ENCODE results near the gene PEX14. TPM values are rescaled to one million over a fixed set of nuclear protein-coding genes. Genes with fewer than 3 reads are reported as not detected.

Gene PEX14
- total RNA-seq, 2 experiments from 2014 or later, result 13.3 to 14.8 TPM

GRCh38 chr1:10638559-10639005 lies 163.8 kb downstream of the PEX14 start:
- POLR2A ChIA-PET, result no interaction called here
- H3K4me1 Mint-ChIP-seq (ENCODE audit: low read depth), result no peaks in the 10 kb centered on the region
- H3K9me3 ChIP-seq (ENCODE audit: control insufficient read depth in 1 of 2, insufficient read depth in 1 of 2, low read length in 2 of 2), result peaks cover 0 to 10% of the 10 kb centered on the region in 2 experiments
- TF ChIP-seq CTCF (IDR thresholded peaks at IDR 0.05), result no peak
- H3K27ac Mint-ChIP-seq, result no peak overlapping the region
- H3K27me3 ChIP-seq (ENCODE audit: control insufficient read depth in 1 of 2, insufficient read depth in 2 of 2, low read length in 2 of 2), result no peaks in the 10 kb centered on the region
- ATAC-seq (ENCODE audit: poor library complexity), result peak; percentile 21
- no peaks in the 10 kb centered on the region for H3K27me3 Mint-ChIP-seq
- no peaks in the 10 kb centered on the region for H3K36me3 ChIP-seq (ENCODE audit: insufficient read depth, low read length)
- no peak overlapping the region for H3K4me3 Mint-ChIP-seq
- no peaks in the 10 kb centered on the region for H3K9me3 Mint-ChIP-seq
- intact Hi-C loops (cut with DNase I, micrococcal nuclease), result loop anchor here in 1 of 2 experiments (10.0 kb wide), 1 partner anchor 124 kb away; no protein-coding TSS in a partner anchor
- CTCF ChIA-PET, result no interaction called here
- H3K36me3 Mint-ChIP-seq (ENCODE audit: low read depth), result no peaks in the 10 kb centered on the region
- DNase-seq, result no peak
- no peak overlapping the region for H3K4me3 ChIP-seq (ENCODE audit: low read length)
- no peak overlapping the region for H3K27ac ChIP-seq (ENCODE audit: low read depth in 1 of 2, low read length in 2 of 2)
- H3K4me1 ChIP-seq (ENCODE audit: insufficient read depth, low read length), result peaks cover 6% of the 10 kb centered on the region

- DNase-seq (no peak), ATAC-seq (ENCODE audit: poor library complexity) (peak; percentile 27)
- ChIA-PET CTCF (no interaction called here), POLR2A (interaction anchor here (0.6 kb wide), 1 partner anchor 1355 kb away, joined by 4 read pairs; no protein-coding TSS in a partner anchor)
- no peaks in the 10 kb centered on the region for H3K4me1 Mint-ChIP-seq (ENCODE audit: low read depth)
- no peaks in the 10 kb centered on the region for H3K36me3 Mint-ChIP-seq (ENCODE audit: low read depth)
- Histone ChIP-seq H3K36me3 (ENCODE audit: insufficient read depth, low read length) (no peaks in the 10 kb centered on the region), H3K27ac (ENCODE audit: low read depth in 1 of 2, low read length in 2 of 2) (no peak overlapping the region), H3K4me1 (ENCODE audit: insufficient read depth, low read length) (peaks cover 6% of the 10 kb centered on the region), H3K4me3 (ENCODE audit: low read length) (no peak overlapping the region), H3K27me3 (ENCODE audit: control insufficient read depth in 1 of 2, insufficient read depth in 2 of 2, low read length in 2 of 2) (no peaks in the 10 kb centered on the region), H3K9me3 (ENCODE audit: control insufficient read depth in 1 of 2, insufficient read depth in 1 of 2, low read length in 2 of 2) (peaks cover 0 to 10% of the 10 kb centered on the region in 2 experiments)
- H3K4me3 Mint-ChIP-seq, result no peak overlapping the region
- no peak for TF ChIP-seq CTCF (IDR thresholded peaks at IDR 0.05)
- no peaks in the 10 kb centered on the region for H3K27me3 Mint-ChIP-seq
- H3K27ac Mint-ChIP-seq, result no peak overlapping the region
- no peaks in the 10 kb centered on the region for H3K9me3 Mint-ChIP-seq
- intact Hi-C loops (cut with DNase I, micrococcal nuclease), result loop anchor here in 1 of 2 experiments (10.0 kb wide), 1 partner anchor 124 kb away; no protein-coding TSS in a partner anchor
Measured at GRCh38 chr1:10639011-10639774, 164.4 kb downstream of the PEX14 start.

- ATAC-seq (ENCODE audit: poor library complexity), result no peak
- H3K27ac Mint-ChIP-seq, result no peak overlapping the region
- ChIA-PET CTCF (no interaction called here), POLR2A (interaction anchor here (0.6 kb wide), 1 partner anchor 1356 kb away, joined by 4 read pairs; no protein-coding TSS in a partner anchor)
- no peaks in the 10 kb centered on the region for H3K4me1 Mint-ChIP-seq (ENCODE audit: low read depth)
- Histone ChIP-seq H3K27me3 (ENCODE audit: control insufficient read depth in 1 of 2, insufficient read depth in 2 of 2, low read length in 2 of 2) (no peaks in the 10 kb centered on the region), H3K9me3 (ENCODE audit: control insufficient read depth in 1 of 2, insufficient read depth in 1 of 2, low read length in 2 of 2) (peaks cover 0 to 10% of the 10 kb centered on the region in 2 experiments), H3K36me3 (ENCODE audit: insufficient read depth, low read length) (peaks cover 2% of the 10 kb centered on the region), H3K27ac (ENCODE audit: low read depth in 1 of 2, low read length in 2 of 2) (no peak overlapping the region), H3K4me3 (ENCODE audit: low read length) (no peak overlapping the region), H3K4me1 (ENCODE audit: insufficient read depth, low read length) (peaks cover 6% of the 10 kb centered on the region)
- intact Hi-C loops (cut with DNase I, micrococcal nuclease), result loop anchor here in 1 of 2 experiments (10.0 kb wide), 1 partner anchor 125 kb away; no protein-coding TSS in a partner anchor
- TF ChIP-seq CTCF (IDR thresholded peaks at IDR 0.05), result no peak
- no peak overlapping the region for H3K4me3 Mint-ChIP-seq
- DNase-seq, result no peak
- H3K27me3 Mint-ChIP-seq, result no peaks in the 10 kb centered on the region
- no peaks in the 10 kb centered on the region for H3K36me3 Mint-ChIP-seq (ENCODE audit: low read depth)
- no peaks in the 10 kb centered on the region for H3K9me3 Mint-ChIP-seq
Measured at GRCh38 chr1:10639775-10640578, 165.2 kb downstream of the PEX14 start.
